Measurements from ENCODE around the gene TMED8. TPM values are rescaled to one million over a fixed set of nuclear protein-coding genes. Genes with fewer than 3 reads are reported as not detected.

TMED8 gene
- total and polyA plus RNA-seq, 2 of the 13 experiments (the other 11 are each of a cell fraction or from before 2014, with no cell fraction given): 6.0 to 11.7 TPM

DNA sequence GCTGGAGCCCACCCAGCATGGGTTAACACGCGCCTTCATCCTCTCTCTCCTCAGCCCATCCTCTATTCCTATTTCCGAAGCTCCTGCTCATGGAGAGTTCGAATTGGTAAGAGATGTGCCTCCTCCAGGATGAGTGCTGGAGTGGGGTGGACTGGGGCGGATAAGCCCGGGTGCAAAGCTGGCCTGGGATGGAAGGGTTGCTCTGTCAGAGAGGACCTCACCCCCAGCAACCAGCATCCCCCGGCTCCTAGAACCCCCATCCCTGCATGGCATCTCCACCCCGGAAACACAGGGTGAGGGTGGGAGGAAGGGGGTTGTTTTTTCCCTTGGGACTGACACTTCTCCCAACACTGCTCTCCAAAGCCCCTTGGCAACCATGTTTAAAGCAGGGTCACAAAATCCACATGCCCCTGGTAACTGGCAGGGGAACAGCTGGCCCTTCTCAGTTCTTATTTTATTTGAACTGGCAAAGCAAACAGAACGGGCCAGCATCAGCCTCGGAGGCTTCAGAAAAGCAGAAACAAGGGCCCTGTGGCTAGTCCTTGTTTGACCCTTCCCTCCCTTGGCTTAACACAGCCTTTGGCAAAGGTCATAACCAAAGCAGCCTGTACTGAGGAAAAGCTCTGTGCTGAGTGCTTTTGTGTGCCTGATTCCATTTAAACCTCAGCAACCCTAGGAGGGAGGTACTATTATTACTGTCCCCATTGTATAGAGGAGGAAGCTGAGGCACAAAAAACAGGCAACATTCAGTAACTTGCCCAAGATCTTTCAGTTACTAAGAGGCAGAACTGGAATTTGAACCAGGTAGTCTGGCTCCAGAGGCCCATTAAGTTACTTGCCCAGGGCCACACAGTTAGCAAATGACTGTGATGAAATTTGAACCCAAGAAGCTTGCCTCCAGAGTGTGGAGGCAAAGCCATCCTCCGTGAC, 51.8 kb downstream of the TMED8 start (continued):
- TF ChIP-seq MLXIP (CRISPR knock-in tag; IDR thresholded peaks at IDR 0.05; ENCODE audit: borderline replicate concordance) (no peak), SIN3B (IDR thresholded peaks at IDR 0.05; ENCODE audit: low read length) (no peak), CHD2 (IDR thresholded peaks at IDR 0.05; ENCODE audit: low read depth, low read length) (no peak), ZNF235 (CRISPR knock-in tag; IDR thresholded peaks at IDR 0.05; ENCODE audit: borderline replicate concordance) (no peak), ZFX (CRISPR knock-in tag; IDR thresholded peaks at IDR 0.05; ENCODE audit: low read depth) (no peak), NFAT5 (CRISPR knock-in tag; IDR thresholded peaks at IDR 0.05) (no peak), ZNF724P (CRISPR knock-in tag; IDR thresholded peaks at IDR 0.05; ENCODE audit: borderline replicate concordance) (no peak), SP4 (CRISPR knock-in tag; IDR thresholded peaks at IDR 0.05) (no peak), ZNF850 (CRISPR knock-in tag; conservative IDR thresholded peaks at IDR 0.05) (no peak), FOXA1 (IDR thresholded peaks at IDR 0.05) (no peak), FOXA1 (CRISPR knock-in tag; IDR thresholded peaks at IDR 0.05) (no peak), ZNF883 (CRISPR knock-in tag; IDR thresholded peaks at IDR 0.05; ENCODE audit: not compliant biosample characterization) (no peak), RNF219 (CRISPR knock-in tag; IDR thresholded peaks at IDR 0.05) (no peak), PAWR (CRISPR knock-in tag; IDR thresholded peaks at IDR 0.05; ENCODE audit: borderline replicate concordance) (no peak)
- TF ChIP-seq, protein P1, sequence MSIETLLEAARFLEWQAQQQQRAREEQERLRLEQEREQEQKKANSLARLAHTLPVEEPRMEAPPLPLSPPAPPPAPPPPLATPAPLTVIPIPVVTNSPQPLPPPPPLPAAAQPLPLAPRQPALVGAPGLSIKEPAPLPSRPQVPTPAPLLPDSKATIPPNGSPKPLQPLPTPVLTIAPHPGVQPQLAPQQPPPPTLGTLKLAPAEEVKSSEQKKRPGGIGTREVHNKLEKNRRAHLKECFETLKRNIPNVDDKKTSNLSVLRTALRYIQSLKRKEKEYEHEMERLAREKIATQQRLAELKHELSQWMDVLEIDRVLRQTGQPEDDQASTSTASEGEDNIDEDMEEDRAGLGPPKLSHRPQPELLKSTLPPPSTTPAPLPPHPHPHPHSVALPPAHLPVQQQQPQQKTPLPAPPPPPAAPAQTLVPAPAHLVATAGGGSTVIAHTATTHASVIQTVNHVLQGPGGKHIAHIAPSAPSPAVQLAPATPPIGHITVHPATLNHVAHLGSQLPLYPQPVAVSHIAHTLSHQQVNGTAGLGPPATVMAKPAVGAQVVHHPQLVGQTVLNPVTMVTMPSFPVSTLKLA (IDR thresholded peaks at IDR 0.05): no peak
